Astrocyte (in vitro differentiated cells and primary cell): ENCODE results near the gene COPS7B. TPM values are rescaled to one million over a fixed set of nuclear protein-coding genes. Genes with fewer than 3 reads are reported as not detected.
A peak's percentile ranks its signal among the peaks of the same experiment; 100 is the strongest.

Source experiments
- DNase-seq: peaks from one replicate; pipeline ENCODE4 v3.0.0-alpha.2; 2010; ENCODE audit warnings: low read depth
- FAIRE-seq: peaks from 2 replicates; lab custom pipeline; 2011; peaks lifted over from hg19 to GRCh38; lab: Jason Lieb, UNC
- H2AFZ ChIP-seq: 2 replicates; pipeline ENCODE4 v1.6.0; 2012; ENCODE audit warnings: low read depth, low read length, inconsistent platforms
- H3K27ac ChIP-seq: 2 replicates; pipeline ENCODE4 v1.5.1; 2011; ENCODE audit warnings: low read depth, low read length, inconsistent platforms
- H3K27me3 ChIP-seq: 2 replicates; pipeline ENCODE4 v1.6.0; 2011; ENCODE audit warnings: low read length, inconsistent platforms; ENCODE audit not compliant: insufficient read depth
- H3K36me3 ChIP-seq: 2 replicates; pipeline ENCODE4 v1.5.1; 2011; ENCODE audit warnings: low read length, inconsistent platforms; ENCODE audit not compliant: insufficient read depth
- H3K4me1 ChIP-seq: 2 replicates; pipeline ENCODE4 v1.5.1; 2011; ENCODE audit warnings: low read length, inconsistent platforms; ENCODE audit not compliant: insufficient read depth
- H3K4me2 ChIP-seq: 2 replicates; pipeline ENCODE4 v1.6.0; 2012; ENCODE audit warnings: low read length, inconsistent platforms
- H3K4me3 ChIP-seq: 2 replicates; pipeline ENCODE4 v1.5.1; 2011; ENCODE audit warnings: low read depth, mild to moderate bottlenecking, low read length, inconsistent platforms; ENCODE audit not compliant: insufficient read depth
- H3K79me2 ChIP-seq: 2 replicates; pipeline ENCODE4 v1.6.0; 2012; ENCODE audit warnings: mild to moderate bottlenecking, low read length, inconsistent platforms; ENCODE audit not compliant: insufficient read depth
- H3K9ac ChIP-seq: 2 replicates; pipeline ENCODE4 v1.6.0; 2012; ENCODE audit warnings: mild to moderate bottlenecking, low read length, inconsistent platforms
- H3K9me3 ChIP-seq: 2 replicates; pipeline ENCODE4 v1.5.1; 2012; ENCODE audit warnings: low read depth, mild to moderate bottlenecking, low read length, inconsistent platforms; ENCODE audit not compliant: insufficient read depth
- H4K20me1 ChIP-seq: 2 replicates; pipeline ENCODE4 v1.6.0; 2012; ENCODE audit warnings: low read length, inconsistent platforms; ENCODE audit not compliant: insufficient read depth
- H3K27ac Mint-ChIP-seq: one replicate; pipeline ENCODE4 v1.8.0; 2021; ENCODE audit warnings: mild to moderate bottlenecking, mixed read lengths; ENCODE audit not compliant: unreplicated experiment
- H3K27me3 Mint-ChIP-seq: one replicate; pipeline ENCODE4 v1.8.0; 2021; ENCODE audit warnings: low read depth, mixed read lengths; ENCODE audit not compliant: unreplicated experiment
- H3K36me3 Mint-ChIP-seq: one replicate; pipeline ENCODE4 v1.8.0; 2021; ENCODE audit warnings: low read depth, mixed read lengths; ENCODE audit not compliant: unreplicated experiment
- H3K4me1 Mint-ChIP-seq: one replicate; pipeline ENCODE4 v1.8.0; 2021; ENCODE audit warnings: low read depth, mixed read lengths; ENCODE audit not compliant: unreplicated experiment
- H3K4me3 Mint-ChIP-seq: one replicate; pipeline ENCODE4 v1.8.0; 2021; ENCODE audit warnings: mild to moderate bottlenecking, moderate library complexity, mixed read lengths; ENCODE audit not compliant: unreplicated experiment
- H3K9me3 Mint-ChIP-seq: one replicate; pipeline ENCODE4 v1.8.0; 2021; ENCODE audit warnings: mild to moderate bottlenecking, mixed read lengths; ENCODE audit not compliant: unreplicated experiment
- CTCF ChIP-seq: IDR thresholded peaks from 2 replicates; pipeline ENCODE4 v1.5.1; 2011; ENCODE audit warnings: low read depth, mild to moderate bottlenecking, inconsistent platforms, low read length, moderate library complexity; ENCODE audit not compliant: insufficient read depth
- EZH2 ChIP-seq: IDR thresholded peaks from 2 replicates; pipeline ENCODE4 v1.6.1; 2012; ENCODE audit warnings: mild to moderate bottlenecking, low read length, inconsistent platforms; ENCODE audit not compliant: insufficient read depth
- total RNA-seq: library from RNA; stranded (reverse); gene quantifications from 2 replicates; pipeline ENCODE4 v1.2.1, GENCODE V29; 2021

The COPS7B gene
- total RNA-seq, 1 donor from 2014 or later = 45.0 TPM

DNA sequence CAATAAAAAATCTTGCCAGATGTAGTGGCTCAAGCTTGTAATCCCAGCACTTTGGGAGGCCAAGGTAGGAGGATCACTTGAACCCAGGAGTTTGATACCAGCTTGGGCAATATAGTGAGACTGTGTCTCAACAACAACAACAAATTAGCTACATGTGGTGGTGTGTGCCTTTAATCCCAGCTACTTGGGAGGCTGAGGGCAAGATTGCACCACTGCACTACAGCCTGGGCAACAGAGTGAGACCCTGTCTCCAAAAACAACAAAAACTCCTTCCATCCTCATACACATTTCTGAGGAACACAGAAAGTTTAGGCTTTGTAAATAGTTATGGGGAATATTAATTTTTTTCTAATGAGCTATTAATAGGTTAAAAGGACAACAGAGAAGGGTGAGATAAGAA lies 22.1 kb upstream of the COPS7B start:
- Histone ChIP-seq H2AFZ (no peak overlapping the region), H3K27ac (no peak overlapping the region), H4K20me1 (no peaks in the 10 kb centered on the region), H3K9me3 (no peaks in the 10 kb centered on the region), H3K36me3 (no peaks in the 10 kb centered on the region), H3K27me3 (no peaks in the 10 kb centered on the region), H3K4me2 (no peak overlapping the region), H3K79me2 (no peaks in the 10 kb centered on the region), H3K9ac (no peak overlapping the region), H3K4me3 (no peak overlapping the region), H3K4me1 (peaks cover 3% of the 10 kb centered on the region)
- DNase-seq = no peak
- H3K4me3 Mint-ChIP-seq = no peak overlapping the region
- peak overlapping the region; percentile 58 for H3K27ac Mint-ChIP-seq
- no peak for FAIRE-seq
- H3K9me3 Mint-ChIP-seq = no peaks in the 10 kb centered on the region
- H3K27me3 Mint-ChIP-seq = no peaks in the 10 kb centered on the region
- H3K4me1 Mint-ChIP-seq = peaks cover 27% of the 10 kb centered on the region
- H3K36me3 Mint-ChIP-seq = no peaks in the 10 kb centered on the region
- TF ChIP-seq EZH2 = no peak
- no peak for TF ChIP-seq CTCF

DNA sequence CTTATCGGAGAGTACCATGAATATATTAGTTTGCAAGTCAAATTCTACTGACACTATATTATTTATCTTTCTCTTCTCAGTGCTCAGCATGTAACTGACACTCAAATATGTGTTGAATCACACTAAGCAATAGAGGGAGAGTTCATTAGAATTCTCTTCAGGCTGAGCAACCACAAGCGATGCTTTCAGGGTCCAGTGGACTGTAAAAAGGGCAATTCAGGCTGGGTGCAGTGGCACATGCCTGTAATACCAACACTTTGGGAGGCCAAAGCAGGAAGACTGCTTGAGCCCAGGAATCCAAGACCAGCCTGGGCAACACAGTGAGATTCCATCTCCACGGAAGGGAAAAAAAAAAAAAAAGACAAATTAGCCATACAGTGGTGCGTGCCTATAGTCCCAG lies 21.5 kb upstream of the COPS7B start:
- Histone ChIP-seq H3K27me3 (no peaks in the 10 kb centered on the region), H3K79me2 (no peaks in the 10 kb centered on the region), H3K4me2 (no peak overlapping the region), H4K20me1 (no peaks in the 10 kb centered on the region), H3K27ac (no peak overlapping the region), H3K4me1 (peaks cover 3% of the 10 kb centered on the region), H3K9ac (no peak overlapping the region), H3K36me3 (no peaks in the 10 kb centered on the region), H3K4me3 (no peak overlapping the region), H3K9me3 (no peaks in the 10 kb centered on the region), H2AFZ (no peak overlapping the region)
- peak overlapping the region; percentile 36 for H3K4me3 Mint-ChIP-seq
- DNase-seq (peak; percentile 31), FAIRE-seq (no peak)
- no peaks in the 10 kb centered on the region for H3K36me3 Mint-ChIP-seq
- no peak for TF ChIP-seq EZH2
- no peak for TF ChIP-seq CTCF
- peaks cover 27% of the 10 kb centered on the region for H3K4me1 Mint-ChIP-seq
- no peaks in the 10 kb centered on the region for H3K9me3 Mint-ChIP-seq
- H3K27ac Mint-ChIP-seq = peak overlapping the region; percentile 81
- no peaks in the 10 kb centered on the region for H3K27me3 Mint-ChIP-seq

GRCh38 chr2:231765496-231765929 lies 20.7 kb upstream of the COPS7B start:
- peaks cover 27% of the 10 kb centered on the region for H3K4me1 Mint-ChIP-seq
- DNase-seq (no peak), FAIRE-seq (no peak)
- Histone ChIP-seq H3K4me3 (no peak overlapping the region), H3K4me1 (peaks cover 3% of the 10 kb centered on the region), H3K9me3 (no peaks in the 10 kb centered on the region), H3K36me3 (no peaks in the 10 kb centered on the region), H3K27ac (no peak overlapping the region), H4K20me1 (no peaks in the 10 kb centered on the region), H3K4me2 (no peak overlapping the region), H2AFZ (no peak overlapping the region), H3K27me3 (no peaks in the 10 kb centered on the region), H3K9ac (no peak overlapping the region), H3K79me2 (no peaks in the 10 kb centered on the region)
- H3K27ac Mint-ChIP-seq = peak overlapping the region; percentile 37
- no peaks in the 10 kb centered on the region for H3K36me3 Mint-ChIP-seq
- no peaks in the 10 kb centered on the region for H3K27me3 Mint-ChIP-seq
- no peaks in the 10 kb centered on the region for H3K9me3 Mint-ChIP-seq
- TF ChIP-seq CTCF (no peak), EZH2 (no peak)
- no peak overlapping the region for H3K4me3 Mint-ChIP-seq
